GM12864 (cell line): Measurements from ENCODE around the gene TSACC.

Experiments
- DNase-seq: peaks from one replicate; pipeline ENCODE4 v3.0.0-alpha.2; 2011; ENCODE audit warnings: low read depth
- H3K4me3 ChIP-seq: 2 replicates; pipeline ENCODE4 v1.5.1; 2011; ENCODE audit warnings: mild to moderate bottlenecking, low read depth, low read length, control low read depth
- CTCF ChIP-seq: IDR thresholded peaks from 2 replicates; pipeline ENCODE4 v1.5.1; 2011; ENCODE audit warnings: low read depth, mild to moderate bottlenecking, moderate library complexity, low read length, control low read depth, inconsistent platforms; ENCODE audit errors: missing control alignments

Gene TSACC

DNA sequence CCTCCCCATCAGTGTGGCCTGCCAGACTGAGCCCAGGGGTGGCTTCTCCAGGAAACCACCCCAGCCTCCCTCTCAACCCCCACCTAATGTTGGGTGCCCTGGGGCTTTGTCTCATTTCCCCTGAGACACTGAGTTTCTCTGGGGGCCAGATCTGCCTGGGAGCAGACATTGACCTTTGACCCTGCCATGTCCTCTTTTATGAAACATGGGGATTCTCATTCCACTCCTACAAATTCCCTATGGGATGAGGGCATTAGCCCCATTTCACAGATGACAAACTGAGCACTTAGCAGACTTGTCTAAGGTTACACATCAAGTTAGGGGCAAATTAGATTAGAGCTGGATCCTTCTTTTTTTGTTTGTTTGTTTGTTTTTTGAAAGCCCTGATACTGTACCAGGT lies 54.8 kb downstream of the TSACC start:
- no peak for DNase-seq
- no peak overlapping the region for H3K4me3 ChIP-seq
- TF ChIP-seq CTCF, result no peak

DNA sequence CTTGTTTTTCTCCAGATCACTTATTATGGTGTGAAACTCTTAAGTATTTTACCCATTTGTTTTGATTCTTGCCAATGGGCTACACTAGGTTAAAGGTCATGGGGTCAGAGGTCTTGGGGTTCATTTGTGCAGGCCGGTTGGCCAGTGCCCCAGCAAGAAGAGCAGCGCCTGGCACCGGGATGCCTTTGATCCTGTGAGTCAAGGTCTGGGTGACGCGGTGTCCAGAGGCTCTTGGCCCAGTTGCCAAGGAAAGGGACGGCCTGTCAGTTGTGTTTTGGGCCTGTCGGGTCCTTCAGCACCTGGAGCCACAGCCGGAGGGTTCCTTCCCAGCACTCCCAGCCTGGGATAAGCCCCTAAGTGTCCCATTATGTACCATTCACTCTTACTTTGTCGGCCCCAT lies 55.8 kb downstream of the TSACC start:
- no peak for TF ChIP-seq CTCF
- no peak for DNase-seq
- no peak overlapping the region for H3K4me3 ChIP-seq

GRCh38 chr1:156394835-156395461 lies 56.6 kb downstream of the TSACC start:
- no peak for DNase-seq
- TF ChIP-seq CTCF, result no peak
- H3K4me3 ChIP-seq, result no peak overlapping the region
